Uterus (tissue), 4 donors: ENCODE measurements around the gene GALNT2. TPM values are rescaled to one million over a fixed set of nuclear protein-coding genes. Genes with fewer than 3 reads are reported as not detected.

Experiments used
- DNase-seq, 2 donors: peaks; one replicate each; pipeline ENCODE4 v3.0.0-alpha.2; 2019 to 2020
- H3K27ac ChIP-seq, 2 donors: fragments of 200-600 bp; sonication (generic); 1 replicate in 1 of 2; 2 replicates in 1 of 2; pipeline ENCODE4 v1.5.1; 2016 to 2018
- H3K27me3 ChIP-seq, 2 donors: fragments of 200-600 bp; sonication (generic); one replicate each; pipeline ENCODE4 v1.5.1; 2018 to 2019; ENCODE audit warnings: control low read depth in 1 of 2
- H3K36me3 ChIP-seq, 2 donors: fragments of 200-600 bp; sonication (generic); one replicate each; pipeline ENCODE4 v1.5.1; 2019; ENCODE audit warnings: control low read depth in 1 of 2
- H3K4me1 ChIP-seq, 2 donors: fragments of 200-600 bp; sonication (generic); one replicate each; pipeline ENCODE4 v1.5.1; 2018 to 2019; ENCODE audit warnings: control low read depth in 1 of 2
- H3K4me3 ChIP-seq, 2 donors: fragments of 200-600 bp; sonication (generic); 1 replicate in 1 of 2; 2 replicates in 1 of 2; pipeline ENCODE4 v1.5.1; 2018 to 2019; ENCODE audit warnings: mild to moderate bottlenecking in 1 of 2
- H3K9me3 ChIP-seq, 2 donors: fragments of 200-600 bp; sonication (generic); one replicate each; pipeline ENCODE4 v1.5.1; 2019; ENCODE audit warnings: control low read depth in 1 of 2
- POLR2A ChIP-seq, 2 donors: fragments of 450-650 bp; IDR thresholded peaks; one replicate each; pipeline ENCODE4 v1.6.1; 2016; ENCODE audit warnings: antibody characterized with exemption in 2 of 2, mild to moderate bottlenecking in 1 of 2, moderate library complexity in 1 of 2
- intact Hi-C: fragments of 100-400 bp; cut with DNase I; formaldehyde crosslinking; loops from one replicate; pipeline ENCODE4 v1.15.1; 2023; ENCODE audit warnings: low total_unique reads
- total RNA-seq, 4 donors: library from RNA; depleted of rRNA in 3 of 4; stranded (reverse); fragments of >200 nt in 3 of 4; gene quantifications; one replicate each; pipeline versions ENCODE4 v1.1.0 to v1.2.4, GENCODE V29; 2014 to 2023
- TF ChIP-seq, protein P1 (sequence below), 4 experiments: fragments of 200-600 bp in 2 of 4; fragments of 450-650 bp in 2 of 4; sonication (generic) in 2 of 4; IDR thresholded peaks; one replicate each; pipeline ENCODE4 v1.5.1; 2016 to 2019; ENCODE audit warnings: antibody characterized with exemption in 4 of 4, mild to moderate bottlenecking in 2 of 4, moderate library complexity in 1 of 4
- donor health status: DM: yes; HTN: yes; CAD: no.

GALNT2 gene
- total RNA-seq, 4 donors from 2014 or later: 13.6 to 51.6 (median 39.6) TPM

DNA sequence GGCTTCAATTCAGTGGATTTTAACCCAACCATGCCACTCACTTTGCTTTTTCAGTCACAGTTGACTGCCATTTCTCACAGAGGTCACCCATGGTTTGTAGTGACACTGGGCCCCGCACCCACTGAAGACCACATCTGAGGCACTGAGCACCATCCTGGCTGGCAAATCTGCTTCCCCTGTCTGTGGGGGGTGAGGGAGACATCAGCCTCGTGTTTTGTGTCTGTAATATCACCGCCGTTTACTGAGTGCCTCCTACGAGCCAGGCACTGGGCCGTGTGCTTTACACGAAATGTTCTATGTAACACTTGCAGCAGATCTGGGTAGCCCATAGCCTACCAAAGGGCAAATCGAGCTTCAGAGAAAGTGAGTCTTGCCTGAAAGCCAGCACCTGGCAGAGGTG lies 197.3 kb downstream of the GALNT2 start:
- TF ChIP-seq POLR2A (IDR thresholded peaks at IDR 0.05): no peak
- TF ChIP-seq, protein P1, sequence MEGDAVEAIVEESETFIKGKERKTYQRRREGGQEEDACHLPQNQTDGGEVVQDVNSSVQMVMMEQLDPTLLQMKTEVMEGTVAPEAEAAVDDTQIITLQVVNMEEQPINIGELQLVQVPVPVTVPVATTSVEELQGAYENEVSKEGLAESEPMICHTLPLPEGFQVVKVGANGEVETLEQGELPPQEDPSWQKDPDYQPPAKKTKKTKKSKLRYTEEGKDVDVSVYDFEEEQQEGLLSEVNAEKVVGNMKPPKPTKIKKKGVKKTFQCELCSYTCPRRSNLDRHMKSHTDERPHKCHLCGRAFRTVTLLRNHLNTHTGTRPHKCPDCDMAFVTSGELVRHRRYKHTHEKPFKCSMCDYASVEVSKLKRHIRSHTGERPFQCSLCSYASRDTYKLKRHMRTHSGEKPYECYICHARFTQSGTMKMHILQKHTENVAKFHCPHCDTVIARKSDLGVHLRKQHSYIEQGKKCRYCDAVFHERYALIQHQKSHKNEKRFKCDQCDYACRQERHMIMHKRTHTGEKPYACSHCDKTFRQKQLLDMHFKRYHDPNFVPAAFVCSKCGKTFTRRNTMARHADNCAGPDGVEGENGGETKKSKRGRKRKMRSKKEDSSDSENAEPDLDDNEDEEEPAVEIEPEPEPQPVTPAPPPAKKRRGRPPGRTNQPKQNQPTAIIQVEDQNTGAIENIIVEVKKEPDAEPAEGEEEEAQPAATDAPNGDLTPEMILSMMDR (IDR thresholded peaks at IDR 0.05): no peak
- H3K4me3 ChIP-seq: no peak overlapping the region
- H3K27me3 ChIP-seq: no peaks in the 10 kb centered on the region
- no peak overlapping the region for H3K27ac ChIP-seq
- intact Hi-C loops: no loop called here
- H3K4me1 ChIP-seq: no peaks in the 10 kb centered on the region
- DNase-seq: peak in 1 of 2 donors; percentile 2
- H3K36me3 ChIP-seq: no peaks in the 10 kb centered on the region
- no peaks in the 10 kb centered on the region for H3K9me3 ChIP-seq

DNA sequence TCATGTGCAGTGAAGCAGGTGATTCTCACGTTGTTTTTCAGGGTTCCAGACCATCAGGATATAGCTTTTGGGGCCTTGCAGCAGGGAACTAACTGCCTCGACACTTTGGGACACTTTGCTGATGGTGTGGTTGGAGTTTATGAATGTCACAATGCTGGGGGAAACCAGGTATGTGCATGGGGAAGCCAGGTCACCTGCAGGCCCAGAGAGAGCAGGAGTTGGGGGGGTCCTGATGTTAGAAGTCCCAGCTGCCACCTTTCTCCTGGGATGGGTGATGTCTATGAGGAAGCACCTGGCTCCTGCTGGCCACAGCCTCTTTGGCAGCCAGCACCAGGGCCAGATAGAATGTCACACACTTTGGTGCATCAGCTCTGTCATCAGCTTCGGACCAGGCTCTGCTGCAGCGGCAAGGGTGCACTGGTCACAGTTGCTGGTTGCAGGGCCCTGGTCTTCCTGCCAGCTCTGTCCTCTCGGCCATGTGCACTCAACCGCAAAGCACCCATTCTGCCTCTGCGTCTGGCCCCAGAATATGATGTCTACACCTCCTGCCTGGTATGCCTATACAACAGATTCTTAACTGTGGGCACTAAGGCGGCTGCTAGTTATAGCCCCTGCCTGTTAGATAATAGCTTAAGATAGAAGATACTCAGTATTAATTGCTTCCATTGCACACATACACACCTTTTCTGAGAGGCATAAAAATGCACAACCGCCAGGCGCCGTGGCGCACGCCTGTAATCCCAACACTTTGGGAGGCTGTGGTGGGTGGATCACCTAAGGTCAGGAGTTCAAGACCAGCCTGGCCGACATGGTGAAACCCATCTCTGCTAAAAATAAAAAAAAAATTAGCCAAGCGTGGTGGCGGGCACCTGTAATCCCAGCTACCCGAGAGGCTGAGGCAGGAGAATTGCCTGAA lies 198.4 kb downstream of the GALNT2 start:
- Histone ChIP-seq H3K4me1 (no peaks in the 10 kb centered on the region), H3K4me3 (no peak overlapping the region), H3K27ac (no peak overlapping the region), H3K36me3 (no peaks in the 10 kb centered on the region), H3K9me3 (no peaks in the 10 kb centered on the region), H3K27me3 (no peaks in the 10 kb centered on the region)
- intact Hi-C loops: no loop called here
- TF ChIP-seq, protein P1 (IDR thresholded peaks at IDR 0.05): no peak
- TF ChIP-seq POLR2A (IDR thresholded peaks at IDR 0.05): no peak
- peak in 1 of 2 donors; percentile 6 for DNase-seq

DNA sequence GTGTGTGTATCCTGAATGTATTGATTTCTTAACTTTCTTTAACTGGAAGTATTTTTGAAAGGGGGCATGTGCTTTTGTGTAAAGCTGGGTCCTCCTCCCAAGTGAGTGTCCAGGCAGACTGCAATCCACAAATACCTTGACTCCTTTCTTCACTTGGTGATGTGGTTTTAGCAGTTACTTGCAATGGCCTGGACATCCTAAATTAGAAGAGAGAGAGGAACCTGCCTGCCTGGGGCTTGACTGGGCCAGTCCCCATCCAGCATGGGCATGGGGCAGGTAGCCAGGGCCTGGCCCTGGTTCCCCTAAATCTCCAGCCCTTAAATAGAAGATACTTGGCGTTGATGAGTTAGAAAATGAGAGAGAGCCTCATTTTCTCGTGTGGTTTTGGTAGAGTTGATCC lies 199.4 kb downstream of the GALNT2 start:
- intact Hi-C loops: no loop called here
- Histone ChIP-seq H3K27ac (no peak overlapping the region), H3K4me3 (no peak overlapping the region), H3K4me1 (no peaks in the 10 kb centered on the region), H3K36me3 (no peaks in the 10 kb centered on the region), H3K9me3 (no peaks in the 10 kb centered on the region), H3K27me3 (no peaks in the 10 kb centered on the region)
- DNase-seq: no peak
- no peak for TF ChIP-seq POLR2A (IDR thresholded peaks at IDR 0.05)
- TF ChIP-seq, protein P1 (IDR thresholded peaks at IDR 0.05): no peak

DNA sequence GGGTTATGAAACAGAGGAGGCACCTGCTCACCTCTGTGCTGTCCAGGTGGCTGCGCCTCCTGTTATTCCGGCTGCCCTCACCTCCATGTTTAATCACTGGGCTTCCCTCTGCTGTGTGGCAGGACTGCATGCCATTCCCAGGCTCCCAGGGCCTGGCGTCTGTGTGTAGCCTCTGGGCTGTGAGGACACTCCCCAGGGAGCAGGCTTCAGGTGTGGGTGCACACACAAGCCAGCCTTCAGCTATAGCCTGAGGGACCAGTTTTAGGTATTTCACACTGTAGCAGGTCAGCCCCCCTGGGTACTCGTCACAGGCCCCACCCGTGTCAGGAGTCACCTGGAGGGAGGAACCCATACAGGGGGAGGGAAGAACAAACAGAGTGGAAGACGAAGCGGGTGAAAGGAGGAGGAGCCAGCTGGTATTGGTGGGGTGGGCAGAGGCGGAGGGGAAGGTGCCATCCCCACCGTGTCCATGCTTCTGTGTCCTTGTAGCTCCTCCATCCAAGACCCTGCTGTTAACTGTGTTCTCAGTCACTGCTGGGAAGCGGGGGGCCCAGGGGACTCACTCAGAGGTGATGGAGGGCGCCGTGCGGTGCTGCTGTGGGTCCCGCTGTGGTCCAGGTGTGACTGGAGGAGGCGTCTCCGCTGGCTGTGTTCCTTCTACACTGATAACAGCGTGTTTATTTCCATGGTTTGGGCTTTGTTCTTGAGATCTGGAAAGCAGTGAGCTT lies 200.5 kb downstream of the GALNT2 start:
- Histone ChIP-seq H3K4me1 (no peaks in the 10 kb centered on the region), H3K4me3 (no peak overlapping the region), H3K27ac (no peak overlapping the region), H3K36me3 (no peaks in the 10 kb centered on the region), H3K27me3 (no peaks in the 10 kb centered on the region), H3K9me3 (no peaks in the 10 kb centered on the region)
- DNase-seq: peak in 1 of 2 donors; percentile 10
- no peak for TF ChIP-seq POLR2A (IDR thresholded peaks at IDR 0.05)
- TF ChIP-seq, protein P1 (IDR thresholded peaks at IDR 0.05): no peak
- intact Hi-C loops: no loop called here
